CD4-positive, alpha-beta T cell treated with Interleukin-2 at 100 ng/mL for 4 hours (primary cell): ENCODE data around the gene PNMT.

Experiments used
- DNase-seq: peaks from one replicate; pipeline ENCODE4 v3.0.0-alpha.2; 2020; ENCODE audit warnings: low spot score

The PNMT gene, protein sequence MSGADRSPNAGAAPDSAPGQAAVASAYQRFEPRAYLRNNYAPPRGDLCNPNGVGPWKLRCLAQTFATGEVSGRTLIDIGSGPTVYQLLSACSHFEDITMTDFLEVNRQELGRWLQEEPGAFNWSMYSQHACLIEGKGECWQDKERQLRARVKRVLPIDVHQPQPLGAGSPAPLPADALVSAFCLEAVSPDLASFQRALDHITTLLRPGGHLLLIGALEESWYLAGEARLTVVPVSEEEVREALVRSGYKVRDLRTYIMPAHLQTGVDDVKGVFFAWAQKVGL

DNA sequence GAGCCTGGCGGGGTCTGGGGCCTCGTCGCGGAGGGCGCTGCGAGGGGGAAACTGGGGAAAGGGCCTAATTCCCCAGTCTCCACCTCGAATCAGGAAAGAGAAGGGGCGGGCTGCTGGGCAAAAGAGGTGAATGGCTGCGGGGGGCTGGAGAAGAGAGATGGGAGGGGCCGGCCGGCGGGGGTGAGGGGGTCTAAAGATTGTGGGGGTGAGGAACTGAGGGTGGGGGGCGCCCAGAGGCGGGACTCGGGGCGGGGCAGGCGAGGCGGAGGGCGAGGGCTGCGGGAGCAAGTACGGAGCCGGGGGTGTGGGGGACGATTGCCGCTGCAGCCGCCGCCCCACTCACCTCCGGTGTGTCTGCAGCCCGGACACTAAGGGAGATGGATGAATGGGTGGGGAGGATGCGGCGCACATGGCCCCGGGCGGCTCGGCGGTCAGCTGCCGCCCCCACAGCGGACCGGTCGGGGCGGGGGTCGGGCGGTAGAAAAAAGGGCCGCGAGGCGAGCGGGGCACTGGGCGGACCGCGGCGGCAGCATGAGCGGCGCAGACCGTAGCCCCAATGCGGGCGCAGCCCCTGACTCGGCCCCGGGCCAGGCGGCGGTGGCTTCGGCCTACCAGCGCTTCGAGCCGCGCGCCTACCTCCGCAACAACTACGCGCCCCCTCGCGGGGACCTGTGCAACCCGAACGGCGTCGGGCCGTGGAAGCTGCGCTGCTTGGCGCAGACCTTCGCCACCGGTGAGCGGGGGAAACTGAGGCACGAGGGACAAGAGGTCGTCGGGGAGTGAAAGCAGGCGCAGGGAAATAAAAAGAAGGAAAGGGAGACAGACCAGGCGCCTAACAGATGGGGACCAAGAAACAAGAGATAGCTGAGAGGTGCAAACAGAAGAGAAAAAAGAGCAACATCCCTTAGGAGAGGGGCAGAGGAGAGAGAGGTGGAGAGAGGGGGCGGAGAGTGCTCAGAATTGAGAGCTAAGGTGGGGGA lies at the start of gene PNMT:
TSS of gene PNMT (plus strand) at position 509 of the 980 bp plus-strand sequence. CDS start at position 532, 23 bp downstream.
- DNase-seq, result peak; percentile 61

DNA sequence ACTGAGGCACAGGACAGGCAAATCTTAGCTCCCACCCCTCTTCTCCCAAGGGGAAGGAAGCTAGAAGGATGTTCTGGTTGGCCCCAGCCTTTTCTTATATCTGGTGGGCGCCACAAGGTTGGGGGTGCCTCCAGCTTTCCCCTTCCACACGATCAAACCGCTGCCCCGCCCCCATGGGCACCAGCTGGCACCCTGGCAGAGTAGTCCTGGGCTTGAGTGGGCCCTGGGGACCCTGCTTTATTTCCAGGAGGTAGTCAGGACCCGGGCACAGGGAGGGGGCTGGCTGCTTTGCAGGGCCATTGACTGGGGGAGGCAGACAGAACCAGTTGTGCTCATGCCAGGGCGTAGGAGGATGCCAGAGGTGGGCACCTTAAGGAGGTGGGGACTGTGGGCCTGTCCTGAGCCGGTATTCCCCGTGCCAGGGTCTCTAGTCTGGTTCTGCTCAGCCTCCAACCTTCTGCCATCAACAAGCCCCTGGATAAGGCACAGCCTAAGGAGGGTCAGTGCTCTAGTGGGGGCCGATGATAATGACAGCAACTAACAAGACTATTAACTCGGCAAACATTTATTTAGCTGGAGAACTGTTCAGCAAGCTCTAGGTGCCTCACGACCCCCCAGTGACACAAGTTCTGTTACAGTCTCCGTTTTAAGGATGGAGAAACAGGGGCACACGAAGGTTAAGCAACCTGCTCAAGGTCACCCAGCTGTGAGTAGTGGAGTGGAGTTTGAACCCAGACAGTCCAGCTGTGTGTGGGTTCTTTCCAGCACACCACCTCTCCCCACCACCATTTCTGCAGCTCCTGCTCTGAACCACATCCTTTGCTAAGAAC lies 49.1 kb upstream of the PNMT start:
- DNase-seq, result no peak

DNA sequence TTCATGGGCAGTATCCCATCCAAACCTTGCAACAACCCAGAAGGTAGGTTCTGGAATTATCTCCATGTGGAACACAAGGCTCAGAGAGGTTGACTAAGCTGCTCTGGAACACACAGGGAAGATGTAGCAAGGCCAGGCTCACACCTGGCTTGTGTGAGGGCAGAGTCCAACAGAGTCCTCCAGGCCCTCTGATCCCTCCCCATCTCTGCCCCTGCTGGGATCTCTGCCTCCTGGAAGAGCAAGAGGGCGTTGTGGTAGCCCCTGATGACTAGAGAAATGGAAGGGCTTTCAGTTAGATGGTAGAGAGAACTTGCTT lies 48.5 kb upstream of the PNMT start:
- DNase-seq, result no peak

DNA sequence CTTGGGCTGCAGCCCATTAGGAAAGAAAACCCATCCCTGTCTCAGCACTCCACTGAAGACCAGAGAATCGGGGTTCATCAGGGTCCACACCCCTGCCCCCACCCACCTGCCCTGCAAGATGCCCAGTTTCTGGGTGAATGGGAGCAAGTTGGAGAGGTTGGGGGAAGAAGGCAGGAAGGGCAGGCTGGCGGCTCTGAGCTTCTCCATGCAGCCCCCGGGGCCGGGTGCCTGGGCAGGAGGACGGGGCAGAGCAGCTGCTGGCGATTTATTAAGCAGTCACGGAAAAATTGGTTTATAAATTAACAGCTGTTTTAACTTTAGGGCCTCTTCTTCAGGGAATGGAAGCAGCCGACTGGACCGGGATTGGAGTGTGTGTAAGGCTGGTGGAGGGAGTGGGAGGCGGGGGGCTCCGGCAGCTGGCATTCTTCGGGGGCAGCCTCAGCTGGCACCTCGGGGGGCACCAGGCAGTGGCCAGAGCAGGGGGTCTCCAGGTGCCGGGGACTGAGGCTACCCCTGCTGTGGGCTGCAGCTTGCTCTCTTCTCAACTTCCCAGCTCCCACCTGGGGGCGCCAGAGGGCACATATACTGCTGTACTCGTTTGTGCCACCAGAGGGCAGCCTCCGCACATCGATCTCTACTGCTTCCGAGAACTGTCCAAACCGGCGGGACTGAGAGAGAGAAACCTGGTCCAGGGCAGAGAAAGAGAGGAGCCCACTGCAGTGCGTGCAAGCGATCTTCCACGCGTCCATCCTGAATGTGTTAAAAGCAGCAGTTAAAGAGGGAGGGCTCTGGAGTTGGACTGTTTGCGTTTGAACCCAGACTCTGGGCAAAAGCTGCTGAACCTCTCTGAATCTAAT lies 46.5 kb upstream of the PNMT start:
- peak; percentile 90 for DNase-seq

DNA sequence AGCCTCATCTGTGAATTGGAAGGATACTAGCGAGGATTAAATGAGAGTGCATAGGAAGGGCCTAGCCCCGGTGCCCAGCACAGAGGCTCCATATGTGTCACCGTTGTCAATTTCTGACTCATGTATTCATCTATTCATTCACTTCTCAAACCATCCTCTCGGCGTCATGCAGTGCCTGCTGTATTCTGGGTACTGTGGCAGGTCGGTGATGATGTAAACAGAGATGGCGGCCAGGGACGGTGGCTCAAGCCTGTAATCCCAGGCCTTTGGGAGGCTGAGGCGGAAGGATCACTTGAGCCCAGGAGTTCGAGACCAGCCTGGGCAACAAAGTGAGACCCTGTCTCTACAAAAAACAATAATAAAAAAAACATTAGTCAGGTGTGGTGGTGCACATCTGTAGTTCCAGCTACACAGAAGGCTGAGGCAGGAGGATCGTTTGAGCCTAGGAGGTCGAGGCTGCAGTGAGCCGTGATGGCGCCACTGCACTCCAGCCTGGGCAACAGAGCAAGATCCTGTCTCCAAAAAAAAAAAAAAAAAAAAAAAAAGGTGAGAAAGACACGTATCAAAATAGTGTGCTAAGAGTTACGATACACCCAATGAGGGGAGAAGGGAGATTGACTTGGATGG lies 45.8 kb upstream of the PNMT start:
- DNase-seq, result peak; percentile 67

DNA sequence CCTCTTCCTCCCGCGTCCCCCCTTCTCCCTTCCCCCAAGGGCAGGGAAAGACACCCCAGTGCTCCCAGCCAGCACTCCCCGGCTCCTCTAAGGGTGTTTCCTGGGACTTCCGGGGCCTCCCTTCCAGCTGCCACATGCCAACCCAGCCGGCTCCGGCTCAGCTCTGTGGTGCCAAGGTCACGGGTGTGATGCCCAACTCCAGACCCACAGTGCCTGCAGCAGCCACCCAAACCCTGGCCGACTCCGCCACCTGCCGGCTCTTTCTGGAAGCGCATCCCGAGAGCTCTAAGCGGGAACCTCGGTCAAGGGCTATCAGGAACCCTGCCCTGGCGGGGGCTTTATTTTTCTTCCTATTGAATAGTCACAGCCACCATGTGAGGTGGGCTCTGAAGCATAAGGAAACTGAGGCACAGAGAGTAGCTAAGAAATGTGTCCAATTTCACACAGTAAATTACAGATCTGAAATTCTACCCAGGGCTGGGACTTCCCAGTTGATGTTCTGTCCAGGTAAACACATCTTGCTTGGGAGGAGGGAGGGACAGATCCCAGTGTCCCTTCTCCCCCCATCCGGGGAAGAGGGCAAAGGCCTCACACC lies 44.8 kb upstream of the PNMT start:
- DNase-seq, result peak; percentile 88

DNA sequence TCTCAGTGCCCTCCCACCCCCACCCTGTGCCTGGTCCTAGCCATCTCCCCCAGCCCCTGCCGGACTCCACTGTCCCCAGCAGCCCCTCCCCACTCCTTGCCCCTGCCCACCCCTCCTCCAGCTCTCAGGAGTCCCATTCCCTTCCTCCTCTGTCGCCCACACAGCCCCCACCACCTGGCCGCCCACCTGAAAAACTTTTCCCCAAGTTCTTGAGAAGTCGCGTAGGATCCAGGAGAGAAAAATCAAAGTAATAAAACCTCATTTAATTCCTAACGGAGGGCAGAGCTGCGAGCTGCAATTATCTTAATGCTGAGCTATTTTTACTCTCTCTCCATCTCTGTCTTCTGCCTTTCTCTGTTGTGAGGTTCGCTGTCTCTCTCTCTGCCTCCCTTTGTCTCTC lies 43.9 kb upstream of the PNMT start:
- DNase-seq, result no peak

DNA sequence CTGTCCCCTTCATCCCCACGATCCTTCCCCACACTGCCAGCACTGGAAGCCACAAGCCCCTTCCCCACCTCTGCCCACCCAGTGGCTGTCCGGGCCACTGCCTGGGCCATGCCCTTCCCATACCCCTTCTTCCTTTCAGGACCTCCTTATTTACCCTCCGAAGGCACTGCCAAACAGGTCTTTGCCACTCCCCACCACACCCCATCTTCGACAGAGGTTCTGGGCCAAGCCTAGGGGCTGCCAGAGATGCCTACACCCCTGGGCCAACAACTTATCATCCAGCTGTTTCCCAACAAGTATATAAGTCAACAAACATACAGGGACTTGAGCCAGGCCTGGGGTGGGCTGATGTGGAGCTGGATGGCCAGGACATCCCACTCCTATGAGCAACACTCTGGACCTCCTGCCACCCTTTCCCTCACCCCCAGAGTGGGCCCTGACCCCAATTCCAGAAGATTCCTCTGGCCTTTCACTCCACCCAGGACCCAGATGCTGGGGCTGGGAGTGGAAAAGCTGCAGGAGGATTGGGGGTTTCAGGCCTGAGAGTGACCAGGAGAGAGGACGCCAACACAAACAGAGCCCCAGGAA lies 43.0 kb upstream of the PNMT start:
- no peak for DNase-seq

DNA sequence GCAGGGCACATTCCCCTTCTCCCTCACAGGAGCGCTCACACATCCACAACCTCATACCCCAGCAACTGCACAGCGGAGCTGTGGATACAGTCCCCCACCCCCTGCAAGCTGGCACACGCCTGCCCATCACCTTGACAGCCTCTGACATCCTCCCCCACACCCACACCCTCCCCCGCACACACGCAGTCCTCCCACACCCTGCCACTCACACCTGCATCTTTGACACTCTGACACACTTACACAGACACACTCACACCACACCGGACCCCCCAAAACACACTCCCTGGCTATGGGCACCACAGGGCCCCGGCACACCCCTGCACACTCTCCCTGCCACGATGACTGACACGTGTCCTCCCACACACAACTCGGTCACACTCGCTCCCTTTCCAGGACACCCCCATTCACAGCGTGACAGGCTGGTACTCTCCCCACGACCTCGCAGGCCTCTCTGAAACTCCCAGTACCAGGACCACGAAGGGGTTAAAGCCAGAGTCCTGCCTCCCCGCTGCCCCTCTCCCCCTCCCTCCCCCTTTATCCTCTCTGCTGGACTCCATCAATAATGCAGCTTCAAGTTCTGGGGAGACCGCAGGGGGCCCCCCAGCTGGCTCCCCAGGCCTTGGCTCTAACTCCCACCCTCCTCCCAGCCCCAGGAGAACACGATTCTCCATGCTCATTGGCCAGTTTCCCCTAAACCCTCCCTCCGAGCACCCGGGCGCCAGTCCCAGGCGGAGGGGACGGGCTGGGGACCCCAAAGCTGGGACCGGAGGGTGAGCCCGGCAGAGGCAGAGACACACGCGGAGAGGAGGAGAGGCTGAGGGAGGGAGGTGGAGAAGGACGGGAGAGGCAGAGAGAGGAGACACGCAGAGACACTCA lies 41.8 kb upstream of the PNMT start, which contains the start of gene PPP1R1B:
TSS of gene PPP1R1B (plus strand) at position 782 of the 876 bp plus-strand sequence. CDS start 441 bp downstream, outside the sequence.
- DNase-seq, result no peak

DNA sequence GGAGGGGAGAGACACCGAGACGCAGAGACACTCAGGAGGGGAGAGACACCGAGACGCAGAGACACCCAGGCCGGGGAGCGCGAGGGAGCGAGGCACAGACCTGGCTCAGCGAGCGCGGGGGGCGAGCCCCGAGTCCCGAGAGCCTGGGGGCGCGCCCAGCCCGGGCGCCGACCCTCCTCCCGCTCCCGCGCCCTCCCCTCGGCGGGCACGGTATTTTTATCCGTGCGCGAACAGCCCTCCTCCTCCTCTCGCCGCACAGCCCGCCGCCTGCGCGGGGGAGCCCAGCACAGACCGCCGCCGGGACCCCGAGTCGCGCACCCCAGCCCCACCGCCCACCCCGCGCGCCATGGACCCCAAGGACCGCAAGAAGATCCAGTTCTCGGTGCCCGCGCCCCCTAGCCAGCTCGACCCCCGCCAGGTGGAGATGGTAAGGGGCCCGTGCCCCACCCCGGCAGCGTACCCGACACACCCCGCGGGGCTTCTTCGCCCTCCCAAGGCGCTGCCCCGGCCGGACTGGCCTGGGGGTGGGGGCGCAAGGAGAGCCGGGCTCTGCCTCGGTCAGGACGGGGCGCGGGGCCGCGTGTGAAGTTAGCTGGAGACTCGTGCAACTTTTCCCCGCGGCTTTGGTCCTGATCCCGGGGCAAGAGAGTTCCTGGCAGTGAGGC lies 41.1 kb upstream of the PNMT start:
- DNase-seq, result no peak

DNA sequence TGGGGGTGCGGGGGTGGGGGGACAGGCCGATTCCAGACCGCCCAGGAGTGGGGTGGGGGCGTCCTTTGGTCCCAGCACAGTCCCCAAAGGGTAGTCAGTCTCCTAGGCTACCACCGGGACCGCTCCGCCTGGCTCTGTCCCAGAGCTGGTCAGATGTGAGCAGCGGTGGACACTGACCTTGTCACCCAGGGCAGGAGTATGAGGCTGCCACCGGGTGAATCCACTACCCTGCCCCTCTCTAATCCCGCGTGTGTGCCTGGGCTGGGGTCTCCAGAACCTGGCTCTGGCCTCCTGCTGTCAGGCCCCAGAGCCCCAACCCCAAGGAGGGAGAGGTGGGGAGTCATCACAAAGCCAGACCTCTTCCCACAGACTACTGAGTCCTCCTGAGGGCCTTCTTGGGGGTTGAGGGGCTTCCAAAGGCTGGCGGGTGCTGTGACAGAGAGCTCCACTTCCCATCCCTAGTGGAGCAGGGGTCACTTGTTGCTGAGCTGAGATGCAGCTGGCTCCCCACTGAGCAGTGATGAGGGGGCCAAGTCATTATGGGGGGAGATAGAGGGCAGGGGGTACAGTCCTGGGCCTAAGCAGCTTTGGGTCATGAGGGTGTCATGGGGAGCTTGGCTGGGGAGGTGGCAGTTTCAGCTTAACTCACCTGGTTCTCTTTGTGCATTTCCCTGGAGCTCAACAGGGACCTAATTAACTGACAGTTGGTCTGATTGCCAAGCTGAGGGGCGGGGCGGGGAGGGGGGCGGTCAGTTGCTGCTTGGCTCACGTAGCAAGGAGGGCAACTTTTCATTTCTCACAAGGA lies 40.3 kb upstream of the PNMT start:
- DNase-seq, result no peak

DNA sequence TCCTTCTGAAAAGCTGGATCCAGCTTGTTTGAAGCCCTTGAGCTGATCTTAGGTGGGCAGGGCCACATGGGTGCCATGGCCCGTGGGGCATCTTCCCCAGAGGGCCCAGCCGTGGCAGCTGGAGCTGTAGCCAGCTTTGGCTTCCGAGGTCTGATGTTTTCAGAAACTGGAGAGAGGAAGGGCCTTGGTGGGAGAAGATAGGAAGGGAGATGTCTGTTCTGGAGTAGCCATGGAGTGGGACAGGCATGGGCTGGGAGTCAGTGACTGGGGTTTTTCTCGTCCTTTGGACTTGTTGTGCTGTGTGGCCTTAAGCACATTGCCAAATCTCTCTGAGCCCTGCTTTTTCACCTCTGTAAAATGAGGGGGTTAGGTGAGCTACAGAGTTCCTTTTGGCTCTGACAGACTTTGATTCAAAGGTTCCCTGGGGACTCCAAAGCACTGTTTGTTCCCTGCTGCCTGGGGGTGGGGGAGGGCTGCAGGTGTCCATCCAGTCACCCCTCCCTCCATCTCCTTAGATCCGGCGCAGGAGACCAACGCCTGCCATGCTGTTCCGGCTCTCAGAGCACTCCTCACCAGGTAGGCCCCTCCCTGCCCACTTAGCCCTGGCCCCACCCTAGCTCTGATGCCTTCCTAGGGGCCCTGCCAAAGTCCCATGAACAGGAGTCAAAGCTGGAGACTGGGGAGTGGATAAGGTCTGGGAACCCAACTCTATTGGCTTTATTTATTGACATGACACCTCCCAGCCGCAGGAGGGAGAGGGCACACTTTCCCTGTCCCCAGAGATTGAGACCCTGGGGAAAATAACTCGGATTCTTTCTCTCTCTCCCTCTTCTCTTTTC lies 39.4 kb upstream of the PNMT start:
- no peak for DNase-seq

DNA sequence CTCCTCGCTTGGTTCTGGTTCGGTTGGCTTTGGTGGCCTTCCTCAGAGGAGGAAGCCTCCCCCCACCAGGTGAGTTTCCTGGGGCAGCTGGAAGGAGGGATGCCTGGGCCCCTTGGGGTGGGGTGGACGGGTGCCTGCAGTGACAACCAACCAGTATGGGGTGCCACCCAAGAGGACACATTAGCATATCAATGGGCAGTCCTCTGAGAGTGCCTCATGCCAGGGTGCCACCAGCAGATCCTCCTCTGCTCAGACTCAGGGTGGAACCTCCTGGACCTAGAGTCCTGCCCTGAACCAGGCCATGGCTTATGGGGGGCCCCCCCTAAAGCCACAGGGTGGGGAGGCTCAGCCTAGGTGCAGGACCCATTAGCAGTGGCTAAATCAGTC lies 38.8 kb upstream of the PNMT start:
- DNase-seq, result no peak

DNA sequence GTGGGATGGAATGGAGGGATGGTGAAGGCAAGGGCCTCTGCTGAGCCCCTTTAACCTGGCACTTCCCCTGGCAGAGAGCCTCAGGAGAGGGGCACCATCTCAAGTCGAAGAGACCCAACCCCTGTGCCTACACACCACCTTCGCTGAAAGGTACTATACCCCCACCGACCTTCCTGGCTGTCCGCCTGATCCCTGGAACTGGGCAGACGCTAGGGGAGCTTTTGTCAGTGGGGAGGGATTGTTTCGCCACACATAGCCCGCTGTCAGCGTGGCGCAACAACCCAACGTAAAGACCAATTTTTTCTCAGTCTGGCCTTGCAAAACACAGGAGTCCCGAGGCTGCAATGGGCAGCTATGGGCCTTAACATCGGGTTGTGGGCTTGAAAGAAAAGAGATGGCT lies 38.4 kb upstream of the PNMT start:
- DNase-seq, result no peak

DNA sequence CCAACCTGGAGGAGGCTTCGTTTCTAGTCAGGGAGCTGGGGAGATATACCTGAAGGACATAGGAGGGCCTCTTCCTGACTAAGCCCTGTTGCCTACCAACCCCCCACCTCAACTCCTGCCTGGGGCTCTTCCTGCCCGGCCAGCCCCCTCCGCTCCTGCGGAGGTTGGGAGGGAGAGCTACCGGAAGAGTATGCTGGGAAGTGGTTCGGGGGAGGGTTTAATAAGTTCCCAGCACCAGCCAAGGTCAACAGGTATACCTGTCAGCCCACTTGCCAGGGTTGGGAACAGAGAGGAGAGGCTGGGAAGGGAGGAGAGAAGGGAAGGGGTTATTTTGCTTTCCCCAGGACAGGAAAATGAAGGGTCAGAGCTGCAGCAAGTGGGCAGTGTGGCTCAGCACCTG lies 36.9 kb upstream of the PNMT start:
- DNase-seq, result no peak

DNA sequence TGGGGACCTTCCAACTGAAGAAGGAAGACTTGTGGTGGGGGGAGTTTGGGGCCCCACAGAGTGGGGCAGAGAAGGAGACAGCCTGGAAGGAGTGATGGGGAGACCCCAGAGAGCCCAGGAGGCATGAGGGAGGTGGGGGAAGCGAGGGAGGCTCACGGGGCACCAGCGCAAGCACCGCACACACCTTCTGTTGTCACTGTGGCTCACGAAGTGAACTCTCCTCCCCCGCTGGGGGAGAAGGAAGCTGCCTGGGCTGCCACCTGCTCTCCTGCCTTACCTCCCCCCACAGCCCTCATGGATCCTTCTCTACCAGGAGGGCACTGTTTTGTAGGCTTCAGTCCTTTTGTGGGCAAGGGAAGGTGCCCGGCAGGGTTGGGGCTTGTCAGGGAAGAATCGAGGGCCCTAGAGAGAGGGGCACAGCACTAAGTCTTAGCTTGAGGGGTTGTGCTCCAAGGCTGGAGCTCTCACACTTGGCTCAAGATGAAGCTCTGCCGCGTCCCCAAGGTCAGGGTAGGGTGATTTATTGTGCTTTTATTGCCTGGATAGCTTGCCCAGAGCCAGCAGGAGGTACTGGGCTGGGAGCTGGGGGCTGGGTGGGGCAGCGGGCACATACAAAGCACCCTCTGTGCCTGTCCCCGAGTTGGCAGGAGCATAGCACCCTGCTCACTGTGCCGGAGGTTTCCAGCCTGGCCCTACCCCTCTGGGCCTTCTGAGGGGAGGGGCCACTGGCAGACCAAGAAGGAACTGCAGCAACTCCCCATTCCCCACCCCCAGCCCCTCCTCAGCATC lies 35.9 kb upstream of the PNMT start:
- no peak for DNase-seq
